H9 (cell line): Measurements from ENCODE around the gene ACTN1. TPM values are rescaled to one million over a fixed set of nuclear protein-coding genes. Genes with fewer than 3 reads are reported as not detected.

Source experiments
- DNase-seq: peaks from one replicate; pipeline ENCODE4 v3.0.0-alpha.2; 2017
- H2AFZ ChIP-seq: one replicate; pipeline ENCODE4 v1.6.1; 2013; ENCODE audit warnings: mild to moderate bottlenecking, low read length, control low read depth, moderate library complexity
- H2AK5ac ChIP-seq: 2 replicates; pipeline ENCODE4 v1.6.1; 2013; ENCODE audit warnings: low read length, control low read depth, mixed read lengths; ENCODE audit not compliant: insufficient read length
- H2BK120ac ChIP-seq: one replicate; pipeline ENCODE4 v1.6.1; 2013; ENCODE audit warnings: low read depth, mild to moderate bottlenecking, low read length, control low read depth, inconsistent platforms; ENCODE audit not compliant: poor library complexity, severe bottlenecking
- H2BK12ac ChIP-seq: 2 replicates; pipeline ENCODE4 v1.6.1; 2013; ENCODE audit warnings: low read length, control low read depth, mixed read lengths, low read depth; ENCODE audit not compliant: insufficient read length
- H2BK15ac ChIP-seq: 2 replicates; pipeline ENCODE4 v1.6.1; 2013; ENCODE audit warnings: low read depth, low read length, control low read depth
- H2BK20ac ChIP-seq: one replicate; pipeline ENCODE4 v1.6.1; 2013; ENCODE audit warnings: low read depth, mild to moderate bottlenecking, low read length, control low read depth, inconsistent platforms; ENCODE audit not compliant: poor library complexity, severe bottlenecking
- H2BK5ac ChIP-seq: 2 replicates; pipeline ENCODE4 v1.6.1; 2013; ENCODE audit warnings: low read length, control low read depth, mixed read lengths; ENCODE audit not compliant: insufficient read length
- H3K14ac ChIP-seq: 2 replicates; pipeline ENCODE4 v1.6.1; 2013; ENCODE audit warnings: low read length, control low read depth; ENCODE audit not compliant: insufficient read depth
- H3K18ac ChIP-seq: 2 replicates; pipeline ENCODE4 v1.6.1; 2013; ENCODE audit warnings: low read depth, mild to moderate bottlenecking, mixed read lengths, low read length, control low read depth; ENCODE audit not compliant: insufficient read length
- H3K23ac ChIP-seq: 2 replicates; pipeline ENCODE4 v1.6.1; 2013; ENCODE audit warnings: low read length, control low read depth, mixed read lengths, low read depth; ENCODE audit not compliant: insufficient read length
- H3K23me2 ChIP-seq: 2 replicates; pipeline ENCODE4 v1.6.1; 2013; ENCODE audit warnings: low read depth, mild to moderate bottlenecking, mixed read lengths, low read length, control low read depth; ENCODE audit not compliant: insufficient read length, poor library complexity, severe bottlenecking
- H3K27ac ChIP-seq: 2 replicates; pipeline ENCODE4 v1.5.1; 2013; ENCODE audit warnings: low read length, control low read depth, mixed read lengths, low read depth; ENCODE audit not compliant: insufficient read length
- H3K27me3 ChIP-seq: 2 replicates; pipeline ENCODE4 v1.6.1; 2013; ENCODE audit warnings: low read length, control low read depth, inconsistent platforms; ENCODE audit not compliant: insufficient read depth
- H3K4ac ChIP-seq: 2 replicates; pipeline ENCODE4 v1.6.1; 2013; ENCODE audit warnings: low read depth, mild to moderate bottlenecking, control low read depth, inconsistent platforms, low read length, moderate library complexity
- H3K4me1 ChIP-seq: 2 replicates; pipeline ENCODE4 v1.6.1; 2013; ENCODE audit warnings: low read length, control low read depth, inconsistent platforms; ENCODE audit not compliant: insufficient read depth
- H3K4me2 ChIP-seq: 2 replicates; pipeline ENCODE4 v1.6.1; 2013; ENCODE audit warnings: low read length, control low read depth, mixed read lengths; ENCODE audit not compliant: insufficient read length, insufficient read depth
- H3K56ac ChIP-seq: 2 replicates; pipeline ENCODE4 v1.6.1; 2013; ENCODE audit warnings: low read depth, mild to moderate bottlenecking, mixed read lengths, low read length, control low read depth; ENCODE audit not compliant: insufficient read length
- H3K79me1 ChIP-seq: 2 replicates; pipeline ENCODE4 v1.6.1; 2013; ENCODE audit warnings: low read depth, mild to moderate bottlenecking, moderate library complexity, low read length, control low read depth, inconsistent platforms; ENCODE audit not compliant: insufficient read depth, poor library complexity, severe bottlenecking
- H3K79me2 ChIP-seq: 2 replicates; pipeline ENCODE4 v1.6.1; 2013; ENCODE audit warnings: low read length, control low read depth, inconsistent platforms; ENCODE audit not compliant: insufficient read depth
- H3K9ac ChIP-seq: 2 replicates; pipeline ENCODE4 v1.6.1; 2013; ENCODE audit warnings: low read length, control low read depth, mixed read lengths; ENCODE audit not compliant: insufficient read length; ENCODE audit errors: extremely low read depth
- H3K9me3 ChIP-seq: one replicate; pipeline ENCODE4 v1.6.1; 2013; ENCODE audit warnings: low read depth, low read length, inconsistent platforms; ENCODE audit not compliant: control insufficient read depth
- H3T11ph ChIP-seq: one replicate; pipeline ENCODE4 v1.6.1; 2013; ENCODE audit warnings: mild to moderate bottlenecking, low read length, control low read depth, inconsistent platforms
- H4K20me1 ChIP-seq: one replicate; pipeline ENCODE4 v1.6.1; 2013; ENCODE audit not compliant: control insufficient read depth, insufficient read length, insufficient read depth
- H4K5ac ChIP-seq: 2 replicates; pipeline ENCODE4 v1.6.1; 2013; ENCODE audit warnings: low read depth, mild to moderate bottlenecking, mixed read lengths, low read length, control low read depth; ENCODE audit not compliant: insufficient read length
- H4K8ac ChIP-seq: replicated peaks from 2 replicates; pipeline ENCODE4 v1.6.1; 2013; ENCODE audit warnings: low read length, control low read depth, mixed read lengths, low read depth; ENCODE audit not compliant: insufficient read length
- H4K91ac ChIP-seq: 2 replicates; pipeline ENCODE4 v1.6.1; 2013; ENCODE audit warnings: low read depth, mild to moderate bottlenecking, moderate library complexity, mixed read lengths, low read length, control low read depth; ENCODE audit not compliant: insufficient read length
- H3K27ac Mint-ChIP-seq, 3 experiments: 2 replicates in 2 of 3; 3 replicates in 1 of 3; pipeline ENCODE4 v1.8.0; 2020 to 2021; ENCODE audit warnings: mixed read lengths in 3 of 3, mild to moderate bottlenecking in 1 of 3, moderate library complexity in 1 of 3
- H3K27me3 Mint-ChIP-seq: 2 replicates; pipeline ENCODE4 v1.8.0; 2021; ENCODE audit warnings: low read depth, mild to moderate bottlenecking, moderate library complexity, mixed read lengths
- H3K36me3 Mint-ChIP-seq, 3 experiments: 2 replicates in 2 of 3; 3 replicates in 1 of 3; pipeline ENCODE4 v1.8.0; 2020 to 2021; ENCODE audit warnings: low read depth in 3 of 3, mixed read lengths in 3 of 3; ENCODE audit not compliant: insufficient read depth in 1 of 3
- H3K4me1 Mint-ChIP-seq, 2 experiments: 2 replicates each; pipeline ENCODE4 v1.8.0; 2020; ENCODE audit warnings: mixed read lengths in 2 of 2
- H3K4me3 Mint-ChIP-seq, 2 experiments: 2 replicates in 1 of 2; 3 replicates in 1 of 2; pipeline ENCODE4 v1.8.0; 2020 to 2021; ENCODE audit warnings: mild to moderate bottlenecking in 2 of 2, mixed read lengths in 2 of 2, moderate library complexity in 1 of 2
- H3K9me3 Mint-ChIP-seq, 2 experiments: 2 replicates in 1 of 2; 3 replicates in 1 of 2; pipeline ENCODE4 v1.8.0; 2020; ENCODE audit warnings: mild to moderate bottlenecking in 2 of 2, mixed read lengths in 2 of 2, moderate library complexity in 1 of 2
- WGBS: extraction: QIAGEN DNeasy Blood & Tissue Kit; methylation state at CpG from one replicate; pipeline ENCODE4 v1.1.7; 2013; ENCODE audit warnings: missing lambda C conversion rate, low lambda C conversion rate, mixed read lengths; ENCODE audit not compliant: insufficient read length; ENCODE audit errors: extremely low coverage; 5-methylcytosine and 5-hydroxymethylcytosine counted together
- total RNA-seq: library from RNA; stranded (reverse); gene quantifications from 2 replicates; pipeline ENCODE4 v1.2.1, GENCODE V29; 2021
- TF ChIP-seq, protein P1 (sequence below): fragments of 200-600 bp; sonication (generic); conservative IDR thresholded peaks from 3 replicates; pipeline ENCODE4 v1.8.0; 2021; ENCODE audit warnings: antibody characterized with exemption, mild to moderate bottlenecking

ACTN1 gene
- total RNA-seq, 1 experiment from 2014 or later: 219 TPM

DNA sequence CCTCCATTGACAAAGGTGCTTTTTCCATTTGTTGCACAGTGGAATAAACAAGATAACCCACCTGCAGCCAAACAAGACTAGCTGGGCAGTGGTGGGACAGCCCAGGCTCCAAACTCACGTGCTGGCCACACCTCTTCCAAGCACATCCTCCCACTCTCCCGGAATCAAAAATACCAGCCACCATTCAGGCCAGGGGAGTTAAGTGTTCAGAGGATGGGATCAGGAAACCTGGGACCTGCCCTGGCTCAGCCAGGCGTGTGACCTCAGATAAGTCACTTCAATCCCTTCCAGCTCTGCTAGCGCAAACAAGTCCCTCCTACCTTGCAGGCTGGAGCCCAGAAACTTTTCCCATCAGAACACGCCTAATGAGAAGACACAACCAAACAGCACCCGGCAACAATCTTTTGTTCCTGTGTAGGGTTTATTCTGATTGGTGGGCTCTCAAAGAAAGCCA, 43.3 kb downstream of the ACTN1 start:
- H4K20me1 ChIP-seq: no peaks in the 10 kb centered on the region
- WGBS: no CpG with 5 or more reads among the region's 6 CpGs
- no peak overlapping the region for H3K27ac ChIP-seq
- H3K23me2 ChIP-seq: no peaks in the 10 kb centered on the region
- H3K27me3 Mint-ChIP-seq: no peaks in the 10 kb centered on the region
- no peak overlapping the region for H3K23ac ChIP-seq
- H3K56ac ChIP-seq: no peak overlapping the region
- no peak overlapping the region for H2BK15ac ChIP-seq
- peaks cover 0 to 11% (median 1%) of the 10 kb centered on the region in 3 experiments; a peak in 3 of 7 replicates for H3K36me3 Mint-ChIP-seq
- no peak overlapping the region for H3K4me3 Mint-ChIP-seq
- H2BK20ac ChIP-seq: no peak overlapping the region
- H2AFZ ChIP-seq: no peak overlapping the region
- no peak overlapping the region for H3K4me2 ChIP-seq
- no peak overlapping the region for H4K8ac ChIP-seq
- peaks cover 35% of the 10 kb centered on the region for H3K79me2 ChIP-seq
- H3K4me1 Mint-ChIP-seq: peaks cover 63 to 76% of the 10 kb centered on the region in 2 experiments
- H3K14ac ChIP-seq: no peak overlapping the region
- H3K9me3 ChIP-seq: no peaks in the 10 kb centered on the region
- peaks cover 4% of the 10 kb centered on the region; the same call in 1 of the 2 replicates for H3K4me1 ChIP-seq
- H3K9me3 Mint-ChIP-seq: no peaks in the 10 kb centered on the region
- peaks cover 7% of the 10 kb centered on the region for H3K79me1 ChIP-seq
- no peaks in the 10 kb centered on the region for H3K27me3 ChIP-seq
- no peak overlapping the region for H2AK5ac ChIP-seq
- H2BK120ac ChIP-seq: no peak overlapping the region
- H3T11ph ChIP-seq: no peak overlapping the region
- H3K27ac Mint-ChIP-seq: peak overlapping the region in 2 of 3 experiments; percentile 57 to 76; a peak in 4 of 7 replicates
- no peak overlapping the region for H4K5ac ChIP-seq
- no peak overlapping the region for H3K9ac ChIP-seq
- no peak overlapping the region for H3K4ac ChIP-seq
- H4K91ac ChIP-seq: no peak overlapping the region
- TF ChIP-seq, protein P1, sequence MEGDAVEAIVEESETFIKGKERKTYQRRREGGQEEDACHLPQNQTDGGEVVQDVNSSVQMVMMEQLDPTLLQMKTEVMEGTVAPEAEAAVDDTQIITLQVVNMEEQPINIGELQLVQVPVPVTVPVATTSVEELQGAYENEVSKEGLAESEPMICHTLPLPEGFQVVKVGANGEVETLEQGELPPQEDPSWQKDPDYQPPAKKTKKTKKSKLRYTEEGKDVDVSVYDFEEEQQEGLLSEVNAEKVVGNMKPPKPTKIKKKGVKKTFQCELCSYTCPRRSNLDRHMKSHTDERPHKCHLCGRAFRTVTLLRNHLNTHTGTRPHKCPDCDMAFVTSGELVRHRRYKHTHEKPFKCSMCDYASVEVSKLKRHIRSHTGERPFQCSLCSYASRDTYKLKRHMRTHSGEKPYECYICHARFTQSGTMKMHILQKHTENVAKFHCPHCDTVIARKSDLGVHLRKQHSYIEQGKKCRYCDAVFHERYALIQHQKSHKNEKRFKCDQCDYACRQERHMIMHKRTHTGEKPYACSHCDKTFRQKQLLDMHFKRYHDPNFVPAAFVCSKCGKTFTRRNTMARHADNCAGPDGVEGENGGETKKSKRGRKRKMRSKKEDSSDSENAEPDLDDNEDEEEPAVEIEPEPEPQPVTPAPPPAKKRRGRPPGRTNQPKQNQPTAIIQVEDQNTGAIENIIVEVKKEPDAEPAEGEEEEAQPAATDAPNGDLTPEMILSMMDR: no peak
- H3K18ac ChIP-seq: no peak overlapping the region
- no peak overlapping the region for H2BK5ac ChIP-seq
- DNase-seq: no peak
- H2BK12ac ChIP-seq: no peak overlapping the region
